EL (cell line): ENCODE data around the gene TMEM43.

ENCODE experiments used
- DNase-seq: peaks from one replicate; pipeline ENCODE4 v3.0.0-alpha.2; 2016

The TMEM43 gene

GRCh38 chr3:14181253-14181652 is 56.4 kb downstream of the TMEM43 start:
- no peak for DNase-seq

DNA sequence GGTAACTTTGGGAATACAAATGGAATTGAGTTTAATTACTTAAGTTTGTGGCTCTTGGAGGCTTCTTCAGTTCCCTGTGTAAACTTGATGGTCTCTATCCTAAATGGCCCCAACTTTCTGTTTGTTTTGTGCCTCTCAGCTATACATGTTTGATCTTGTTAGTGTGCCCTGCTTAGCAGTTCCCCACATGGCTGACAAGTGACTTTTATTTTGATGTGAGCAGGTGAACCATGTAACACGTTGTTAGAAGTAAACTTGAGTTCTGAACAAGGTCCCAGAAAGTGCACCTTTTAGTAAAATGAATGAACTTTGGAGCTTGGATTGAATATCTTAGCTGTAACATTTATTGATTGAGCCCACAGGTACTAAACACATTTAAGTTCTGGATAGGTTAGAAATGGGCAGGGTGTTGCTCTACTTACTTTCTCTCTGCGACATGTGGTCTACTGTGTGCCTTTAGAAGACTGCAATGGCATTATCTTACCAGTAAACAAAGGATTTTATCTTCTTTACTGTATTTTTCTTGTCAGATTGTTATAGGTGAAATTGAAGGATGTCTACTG is 58.2 kb downstream of the TMEM43 start:
- DNase-seq, result no peak

- DNase-seq, result no peak
These were observed 62.1 kb downstream of the TMEM43 start for GRCh38 chr3:14186854-14187458.

- DNase-seq, result no peak
These were observed 63.3 kb downstream of the TMEM43 start for GRCh38 chr3:14188041-14188754.
